ENCODE results near the gene ZFAND2B.
A peak's percentile ranks its signal among the peaks of the same experiment; 100 is the strongest.

Gene ZFAND2B, protein sequence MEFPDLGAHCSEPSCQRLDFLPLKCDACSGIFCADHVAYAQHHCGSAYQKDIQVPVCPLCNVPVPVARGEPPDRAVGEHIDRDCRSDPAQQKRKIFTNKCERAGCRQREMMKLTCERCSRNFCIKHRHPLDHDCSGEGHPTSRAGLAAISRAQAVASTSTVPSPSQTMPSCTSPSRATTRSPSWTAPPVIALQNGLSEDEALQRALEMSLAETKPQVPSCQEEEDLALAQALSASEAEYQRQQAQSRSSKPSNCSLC

DNA sequence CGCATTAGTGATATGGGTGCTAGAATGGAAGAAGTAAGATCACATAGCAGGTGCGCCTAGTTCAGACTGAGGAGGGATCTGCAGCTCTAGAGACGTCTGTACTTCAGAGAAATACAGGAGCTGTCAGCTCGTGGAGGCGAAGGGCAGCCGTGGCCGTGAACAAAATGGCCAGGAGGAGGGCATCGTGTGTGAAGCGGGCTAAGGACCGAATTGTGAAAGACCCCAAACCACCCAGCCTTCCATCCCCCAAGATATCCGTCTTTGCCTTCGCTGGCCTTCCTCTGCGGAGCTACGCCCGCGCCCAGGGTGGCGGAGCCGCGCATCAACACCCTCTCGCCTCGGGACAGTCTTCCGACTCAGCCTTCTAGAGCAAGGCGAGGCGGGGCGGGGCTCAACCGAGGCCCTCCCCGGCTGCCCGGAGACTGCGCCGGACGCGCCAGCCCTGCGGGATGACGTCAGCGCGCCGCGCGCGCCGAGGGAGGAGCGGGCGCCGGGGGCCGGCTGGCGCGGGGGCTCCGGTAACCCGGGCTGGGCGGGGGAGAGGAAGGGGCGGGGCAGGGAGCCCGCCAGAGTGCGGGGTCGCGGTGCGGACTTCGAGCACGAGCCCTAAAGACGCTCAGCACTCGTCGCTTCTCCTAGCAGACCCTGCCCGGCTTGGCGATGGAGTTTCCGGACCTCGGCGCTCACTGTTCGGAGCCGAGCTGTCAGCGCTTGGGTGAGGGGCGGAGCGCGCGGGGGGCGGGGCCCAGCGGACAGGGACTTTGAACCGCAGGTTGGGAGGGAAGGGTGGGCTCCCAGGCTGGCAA, at the start of gene ZFAND2B:
Gene ZFAND2B (plus strand): TSS at position 455 of the 806 bp plus-strand sequence. CDS start 206 bp downstream, at position 661.
- peak; percentile 79 for DNase-seq

DNA sequence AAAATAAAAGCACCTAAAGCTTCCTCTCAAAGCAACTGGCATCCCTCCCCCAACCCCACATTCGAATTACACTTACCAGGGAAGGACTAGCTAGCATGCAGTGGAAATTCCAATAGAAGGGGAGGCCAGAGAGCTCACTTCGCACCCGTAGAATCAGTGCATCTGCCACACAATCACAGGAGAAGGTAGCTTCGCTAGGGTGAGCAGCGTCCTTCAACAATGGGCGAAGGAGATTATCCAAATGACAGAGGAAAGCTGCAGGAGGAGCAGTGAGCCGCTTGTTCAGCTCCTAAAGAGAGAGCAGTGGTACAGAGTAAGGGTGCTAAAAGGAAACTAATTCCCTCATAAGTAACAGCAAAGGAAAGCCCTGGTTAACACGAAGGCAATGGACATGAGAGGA, 49.2 kb upstream of the ZFAND2B start:
- no peak for DNase-seq

DNA sequence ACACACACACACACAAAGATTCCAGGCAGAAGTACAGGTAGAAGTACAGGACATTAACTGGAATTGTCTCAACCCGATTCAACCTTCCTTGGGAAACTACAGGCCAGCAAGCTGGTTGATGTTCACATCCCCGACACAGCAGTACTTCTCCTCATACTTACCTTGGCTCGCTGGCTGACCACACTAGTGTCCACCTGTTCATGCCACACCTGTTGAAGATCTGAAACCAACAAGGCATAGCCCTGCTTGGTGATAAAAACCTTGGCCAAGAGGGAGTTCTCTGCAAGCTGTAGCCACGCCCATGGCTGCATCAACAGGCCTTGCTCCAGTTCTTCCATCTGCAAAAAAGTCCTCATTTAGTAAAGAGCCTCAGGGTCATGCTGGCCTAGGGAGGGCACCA, 48.6 kb upstream of the ZFAND2B start:
- no peak for DNase-seq

DNA sequence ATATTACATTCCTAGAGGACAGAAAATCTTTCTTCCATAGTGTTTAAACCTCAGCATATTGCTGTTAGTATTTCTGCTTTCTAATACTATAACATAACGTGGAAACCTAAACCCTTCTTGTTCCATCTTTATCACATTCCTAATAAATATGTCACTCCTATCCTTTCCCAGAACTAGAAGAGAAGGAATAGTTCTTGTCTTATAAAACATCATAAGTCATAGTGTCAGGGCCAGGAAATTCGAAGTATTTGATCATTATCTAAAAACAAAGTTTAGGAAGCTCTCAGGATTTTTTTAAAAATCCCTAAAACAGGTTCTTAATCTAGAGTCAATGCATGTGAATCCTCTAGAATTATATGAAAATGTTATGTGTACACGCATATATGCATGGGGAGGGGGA, 48.0 kb upstream of the ZFAND2B start:
- no peak for DNase-seq

DNA sequence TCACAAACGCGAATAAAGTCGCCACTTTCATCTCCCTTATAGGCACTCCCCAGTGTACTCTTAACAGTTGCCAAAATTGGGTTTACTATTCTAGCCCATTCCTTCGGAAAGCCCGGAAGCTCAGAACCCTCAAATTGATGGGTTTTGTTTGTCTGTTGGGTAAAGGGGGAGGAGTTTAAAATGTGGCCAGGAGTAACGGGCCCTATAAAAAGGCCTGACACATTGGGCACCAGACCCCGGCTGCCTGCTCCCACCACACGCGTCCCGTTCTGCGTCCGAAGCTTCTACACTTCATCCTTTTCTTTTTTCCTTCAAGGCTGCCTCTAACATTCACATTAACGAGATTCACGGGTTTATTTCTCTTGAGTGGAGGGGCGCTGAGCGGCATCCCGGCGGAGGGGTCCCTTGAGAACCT, 46.8 kb upstream of the ZFAND2B start:
- DNase-seq: no peak

DNA sequence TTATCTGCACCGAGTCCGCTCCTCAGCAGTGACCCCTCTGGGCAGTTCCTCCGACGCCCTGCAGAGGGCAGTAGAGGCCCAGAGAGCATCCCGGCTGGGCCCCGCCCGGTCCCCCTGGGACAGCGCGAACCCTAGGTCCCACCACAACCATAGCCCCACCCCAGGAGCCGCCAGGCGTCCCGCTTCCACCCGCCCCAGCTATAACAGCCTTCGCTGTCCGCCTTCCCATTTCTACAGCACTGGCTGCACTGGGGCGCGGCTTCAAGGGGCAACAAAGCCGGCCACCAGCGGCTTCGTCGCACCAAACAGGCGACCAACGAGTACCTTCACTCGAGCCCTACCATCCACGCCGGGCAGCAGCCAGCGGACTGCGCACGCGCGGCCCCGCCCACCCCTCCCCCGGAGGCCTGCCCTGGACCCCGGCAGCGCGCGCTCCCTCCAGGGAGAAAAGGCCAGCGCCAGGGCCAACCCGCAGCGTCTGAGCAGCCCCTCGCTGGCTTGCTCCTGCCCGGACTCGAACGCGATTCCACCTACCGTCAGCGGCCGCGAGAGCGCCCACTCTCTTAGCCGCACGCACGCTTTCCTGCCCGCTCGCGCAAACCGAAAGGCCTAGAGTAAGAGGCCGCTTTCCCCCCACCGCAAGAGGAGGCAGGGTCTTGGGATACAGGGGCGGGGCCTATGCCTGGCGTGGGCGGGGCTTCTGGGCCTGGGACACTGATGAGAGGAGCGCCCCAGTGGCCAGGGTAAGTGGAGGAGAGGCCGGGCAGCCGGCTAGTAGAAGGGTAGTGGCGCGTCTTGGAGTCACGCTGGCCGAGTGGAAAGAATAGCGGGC, 46.2 kb upstream of the ZFAND2B start, which contains the start of gene NHEJ1:
Gene NHEJ1 (minus strand): TSS at position 630 of the 832 bp plus-strand sequence. CDS start 2,453 bp downstream, outside the sequence.
- DNase-seq: peak; percentile 66

DNA sequence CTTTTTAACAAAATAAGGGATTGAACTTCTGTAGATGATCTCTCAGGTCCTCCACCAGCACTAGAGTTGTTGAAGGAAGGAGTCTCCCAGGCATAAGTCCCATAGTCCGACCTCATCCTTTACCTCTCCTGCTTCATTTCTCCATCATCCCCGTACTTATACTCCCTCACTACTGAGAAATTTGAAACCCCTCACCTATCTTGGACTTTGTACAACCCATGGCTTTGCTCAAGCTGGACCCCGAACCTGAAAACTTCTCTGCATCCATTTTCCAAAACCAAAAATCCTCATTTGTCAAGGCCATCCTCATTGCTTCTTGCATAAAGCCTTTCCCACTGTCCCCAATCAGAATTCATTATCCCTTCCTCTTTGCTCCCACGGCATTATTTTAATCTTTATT, 45.5 kb upstream of the ZFAND2B start:
- DNase-seq: no peak

DNA sequence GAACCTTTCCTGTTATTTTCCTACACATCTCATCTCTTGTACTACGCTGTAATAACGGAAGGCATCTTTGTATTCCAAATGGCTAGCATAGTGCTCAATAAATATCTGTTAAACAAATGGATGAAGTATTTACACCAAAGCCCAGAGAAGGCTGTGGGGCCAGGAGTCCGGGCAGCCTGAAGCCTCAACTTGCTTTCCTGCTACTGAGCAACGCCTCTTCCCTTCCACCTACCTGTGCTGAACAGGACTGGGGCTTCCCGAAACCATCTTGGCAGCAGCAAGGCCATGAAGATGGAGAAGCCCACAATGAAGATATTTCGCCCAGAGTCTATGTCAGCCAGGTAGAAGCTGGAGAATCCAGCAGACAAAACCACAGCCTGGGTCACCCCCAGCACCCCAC, 43.4 kb upstream of the ZFAND2B start:
- DNase-seq: no peak

DNA sequence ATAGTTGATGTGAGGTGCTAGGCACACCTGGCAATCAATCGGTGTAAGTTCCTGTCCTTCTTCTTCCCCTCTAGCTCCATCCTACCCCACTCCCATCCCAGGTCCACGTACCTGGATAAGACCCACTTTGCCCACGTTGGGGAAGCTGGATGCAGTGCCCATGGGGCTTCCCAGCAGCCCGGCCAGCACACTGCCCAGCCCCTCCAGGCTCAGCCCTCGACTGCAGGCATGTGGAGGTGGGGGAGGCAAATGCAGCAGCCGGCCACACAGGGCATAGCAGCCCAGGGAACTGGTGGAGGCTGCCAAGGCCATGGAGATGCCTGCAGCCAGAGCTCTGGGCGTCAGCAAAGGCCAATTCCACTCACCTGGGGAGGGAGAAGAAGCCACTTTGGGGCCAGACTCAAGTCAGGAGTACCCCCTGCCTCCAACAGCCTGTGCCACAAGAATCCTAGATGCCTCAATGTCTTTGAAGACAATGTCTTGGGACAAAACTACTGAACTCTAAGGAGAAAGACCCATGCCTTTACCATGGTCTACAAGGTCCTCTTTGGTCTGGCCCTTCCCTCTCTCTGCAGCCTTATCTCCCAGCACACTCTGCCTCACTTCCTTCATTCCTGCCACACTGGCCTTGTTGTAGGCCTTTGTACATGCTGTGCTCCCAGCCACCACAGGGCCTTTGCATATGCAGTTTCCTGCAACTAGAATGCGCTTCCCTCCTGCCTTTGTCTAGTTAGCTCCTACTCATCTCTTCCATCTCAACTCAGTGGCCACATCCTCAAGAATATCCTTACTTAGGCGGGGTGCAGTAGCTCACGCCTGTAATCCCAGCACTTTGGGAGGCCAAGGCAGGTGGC, 41.3 kb upstream of the ZFAND2B start:
- no peak for DNase-seq

DNA sequence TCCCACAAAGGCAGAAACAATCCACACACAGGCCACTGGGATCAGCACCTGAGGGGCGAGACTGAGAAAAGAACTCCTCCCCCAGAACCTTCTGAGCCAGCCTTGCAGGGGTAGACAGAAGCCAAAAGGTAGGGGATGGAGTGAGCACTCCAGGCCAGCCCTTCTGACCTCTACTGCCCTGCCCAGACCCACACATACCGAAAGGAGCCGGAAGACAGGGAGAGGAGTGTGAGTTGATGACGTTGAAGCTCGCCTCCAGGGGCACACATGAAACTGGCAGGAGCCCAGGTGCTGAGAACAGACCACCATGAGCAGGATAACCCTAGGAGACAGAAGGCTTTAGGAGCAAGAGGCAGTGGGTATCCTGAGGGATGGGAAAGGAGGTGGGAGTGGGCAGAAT, 38.6 kb upstream of the ZFAND2B start:
- no peak for DNase-seq

DNA sequence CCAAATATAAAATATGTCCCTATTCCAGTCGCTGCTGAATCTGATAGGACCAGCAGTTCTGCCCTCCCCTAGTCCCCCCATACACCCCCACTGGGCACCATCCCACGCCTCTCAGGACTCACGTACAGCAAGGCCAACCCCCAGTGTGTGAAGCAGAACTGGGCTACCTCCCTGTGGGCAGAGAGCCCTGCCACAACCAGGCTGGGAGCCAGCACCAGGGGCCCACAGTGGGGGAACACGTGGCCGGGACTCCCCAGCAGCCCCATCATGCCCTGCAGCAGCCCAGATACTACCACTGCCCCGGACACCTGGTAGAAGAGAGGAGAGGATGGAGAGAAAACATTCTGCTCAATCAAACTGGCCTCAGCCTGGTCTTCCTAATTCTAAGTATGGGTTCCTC, 38.1 kb upstream of the ZFAND2B start:
- no peak for DNase-seq

DNA sequence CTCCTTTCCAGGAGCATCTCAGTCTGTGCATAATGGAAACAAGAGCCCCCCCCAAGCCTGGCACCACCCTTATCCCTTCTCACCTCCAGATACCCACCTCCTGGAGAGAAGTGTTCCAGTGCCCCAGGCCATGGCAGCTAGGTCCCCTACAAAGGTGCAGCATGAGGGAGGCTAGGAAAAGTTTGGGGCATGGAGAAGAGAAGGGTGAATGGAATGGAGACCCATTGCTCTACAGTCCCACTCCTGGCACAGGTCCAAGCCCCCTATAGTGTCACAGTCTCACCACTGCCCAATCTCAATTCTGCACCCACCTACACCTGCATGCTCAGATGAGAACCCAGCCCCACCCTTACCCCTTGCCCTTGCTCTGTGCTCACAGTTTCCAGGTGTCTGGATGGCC, 37.6 kb upstream of the ZFAND2B start:
- DNase-seq: no peak

DNA sequence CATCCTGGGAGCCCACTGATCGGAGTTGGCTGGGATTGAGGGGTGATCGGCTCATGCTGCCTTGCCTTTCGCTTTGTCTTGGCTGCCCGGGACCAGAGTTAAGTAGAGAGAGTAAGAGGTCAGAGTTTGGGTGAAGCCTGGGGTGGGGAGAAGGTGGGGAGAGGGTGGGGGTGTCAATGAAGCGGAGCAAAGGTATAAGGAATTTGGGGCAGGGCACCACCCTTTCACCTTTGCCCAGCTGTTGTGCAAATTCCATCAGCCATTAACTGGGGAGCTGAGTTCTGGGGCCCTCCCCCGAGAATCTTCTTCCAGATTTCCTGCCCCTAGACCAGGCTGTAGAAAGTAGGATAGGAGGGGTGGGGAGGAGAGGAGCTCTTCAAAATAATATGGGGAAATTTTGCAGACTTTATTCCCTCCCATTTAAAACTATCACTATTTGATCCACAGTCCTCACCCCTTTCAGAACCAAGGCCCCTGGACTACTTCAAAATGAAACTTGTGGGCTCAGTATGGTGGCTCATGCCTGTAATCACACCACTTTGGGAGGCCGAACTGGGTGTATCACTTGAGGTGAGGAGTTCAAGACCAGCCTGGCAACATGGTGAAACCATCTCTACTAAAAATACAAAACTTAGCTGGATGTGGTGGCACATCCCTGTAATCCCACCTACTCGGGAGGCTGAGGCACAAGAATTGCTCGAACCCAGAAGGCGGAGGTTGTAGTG, 36.5 kb upstream of the ZFAND2B start, which contains the start of gene SLC23A3:
Gene SLC23A3 (minus strand): TSS at position 100 of the 725 bp plus-strand sequence. CDS start 45 bp downstream, at position 55.
- DNase-seq: no peak

DNA sequence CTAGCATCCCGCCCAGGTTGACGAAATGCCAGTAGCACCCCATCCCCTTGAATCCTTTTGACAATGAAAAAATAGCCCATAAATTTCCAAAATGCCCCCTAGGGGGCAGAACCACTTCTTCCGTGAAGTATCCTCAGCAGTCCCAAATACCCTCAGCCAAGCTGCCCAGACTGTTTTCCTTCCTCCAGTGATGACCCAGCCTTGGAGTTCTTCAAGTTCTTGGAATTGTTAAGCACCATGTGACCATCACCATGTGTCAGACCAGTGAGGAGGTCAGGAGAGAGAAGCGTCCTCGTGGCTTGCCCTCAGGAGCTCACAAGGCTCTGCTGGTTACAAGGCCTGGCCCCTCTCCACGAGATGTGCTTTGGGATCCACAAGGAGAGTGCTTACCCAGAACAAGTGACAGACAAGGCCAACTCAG, 35.3 kb upstream of the ZFAND2B start:
- no peak for DNase-seq

DNA sequence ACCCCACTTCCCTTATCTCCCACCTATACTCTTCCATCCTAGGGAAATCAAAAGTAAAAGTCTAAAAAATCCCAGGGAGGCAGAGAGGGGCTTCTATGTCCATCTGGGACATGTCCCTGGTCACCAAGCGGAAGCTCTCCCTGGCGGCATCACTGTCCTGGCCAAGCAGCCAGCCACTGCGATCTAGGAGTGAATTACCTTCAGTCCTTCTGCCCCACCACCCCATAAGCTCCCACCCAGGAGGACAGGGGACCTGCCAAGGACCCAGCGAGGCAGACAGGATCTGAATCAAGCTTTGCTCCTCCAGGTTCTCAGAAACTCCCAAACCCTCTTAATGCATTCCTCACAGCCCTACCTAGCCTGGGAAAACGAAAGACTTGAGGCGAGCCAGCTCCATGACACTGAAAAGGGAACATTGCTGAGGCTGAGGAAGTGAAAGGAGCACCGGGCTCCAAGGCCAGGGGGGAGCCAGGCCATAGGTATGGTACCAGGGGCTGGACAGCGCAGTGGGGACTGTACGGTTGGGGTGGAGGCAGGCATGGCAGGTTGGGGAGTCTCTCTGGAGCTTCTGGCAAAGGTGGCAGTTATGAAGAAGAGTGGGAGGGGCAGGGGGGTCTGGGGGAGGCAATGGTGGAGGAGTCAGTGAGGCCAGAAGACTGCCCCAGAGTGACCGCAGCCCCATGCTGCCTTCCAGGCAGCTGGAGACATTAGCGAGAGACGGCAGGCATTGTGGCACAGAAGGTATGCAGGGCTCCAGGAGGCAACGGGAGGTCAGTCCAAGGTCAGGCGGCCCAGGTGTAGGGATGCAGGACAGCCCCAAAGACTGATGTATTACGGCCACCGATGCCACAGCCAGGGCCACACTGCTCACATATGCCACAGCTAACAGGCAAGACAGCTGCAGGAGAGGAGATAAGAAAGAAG, 34.1 kb upstream of the ZFAND2B start:
- DNase-seq: no peak

DNA sequence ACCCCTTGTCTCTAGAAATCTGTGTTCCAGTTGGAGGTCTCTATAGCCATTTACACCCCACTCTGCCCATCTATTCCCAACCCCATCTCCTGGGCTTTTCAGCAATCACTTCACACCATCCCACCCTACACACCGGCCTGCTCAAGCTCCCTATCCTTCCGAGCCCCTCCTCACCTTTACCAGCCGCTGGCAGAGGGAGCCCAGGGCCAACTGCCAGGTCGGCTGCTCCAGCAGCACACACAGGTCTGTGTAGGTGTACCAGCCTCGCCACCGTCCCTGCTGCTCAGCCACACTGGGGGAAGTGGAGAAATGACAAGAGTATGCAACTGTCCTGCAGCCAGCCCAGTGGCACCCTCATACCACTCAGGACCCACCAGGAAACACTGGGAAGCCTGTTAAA, 33.4 kb upstream of the ZFAND2B start:
- no peak for DNase-seq

DNA sequence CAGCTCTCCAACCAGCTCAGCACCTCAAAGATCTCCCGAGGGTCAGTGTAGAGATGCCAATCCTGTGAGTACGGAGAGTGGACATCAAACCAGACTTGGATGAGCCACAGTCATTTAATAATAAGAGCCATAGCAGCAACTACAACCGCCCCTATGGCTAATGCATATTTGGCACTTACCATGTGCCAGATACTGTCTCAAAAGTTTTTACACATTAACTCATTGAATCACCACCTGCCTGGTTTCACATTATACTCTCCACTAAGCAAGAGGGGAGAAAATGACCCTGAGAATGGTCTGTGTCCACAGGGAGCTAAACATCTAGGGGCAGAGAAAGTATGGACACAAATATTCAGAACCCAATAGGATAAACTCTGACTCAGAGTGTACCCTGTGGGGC, 32.4 kb upstream of the ZFAND2B start:
- DNase-seq: no peak

DNA sequence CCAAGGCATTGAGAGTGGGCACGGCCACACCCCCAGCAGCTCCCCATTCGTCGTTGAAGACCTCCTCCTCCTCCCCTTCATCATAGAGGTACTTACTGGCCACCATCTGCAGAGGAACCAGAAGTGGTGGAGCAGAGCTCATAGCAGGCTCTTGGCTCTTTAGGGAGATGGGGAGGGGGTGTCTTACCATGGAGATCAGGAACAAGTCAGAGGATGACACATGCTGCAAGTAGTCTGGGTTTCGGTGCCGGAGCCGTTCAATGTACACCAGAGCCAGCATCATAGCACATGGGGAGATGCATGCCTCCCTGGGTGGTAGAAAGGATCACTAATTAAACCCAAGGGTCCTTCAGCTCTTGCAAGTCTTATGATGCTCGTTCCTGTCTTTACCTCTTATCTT, 31.8 kb upstream of the ZFAND2B start:
- DNase-seq: no peak

DNA sequence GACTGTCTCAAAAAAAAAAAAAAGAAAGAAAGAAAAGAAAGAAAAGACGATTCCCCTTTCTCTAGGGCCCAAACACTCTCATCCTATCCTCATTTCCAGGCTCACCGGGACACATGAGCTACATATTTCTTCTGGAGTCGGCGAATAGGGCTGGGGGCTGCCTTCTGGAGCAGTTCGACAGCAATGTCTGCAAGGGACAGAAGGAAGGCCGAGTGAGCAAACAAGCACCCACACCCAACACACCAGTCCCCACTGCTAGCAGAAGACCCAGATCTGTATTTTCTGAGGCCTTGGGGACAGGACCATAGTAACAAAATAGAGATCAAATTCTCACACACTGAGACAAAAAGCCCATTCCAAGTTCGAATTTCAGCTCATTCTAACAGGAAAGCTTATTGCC, 31.1 kb upstream of the ZFAND2B start:
- DNase-seq: no peak

All from DMS79 (cell line).